Rectal smooth muscle tissue (tissue), 1 donor: ENCODE results near the gene CCDC152.

Experiments
- H3K27ac ChIP-seq: one replicate; pipeline ENCODE4 v1.7.0; 2013; ENCODE audit warnings: low read depth, low read length, inconsistent platforms
- H3K27me3 ChIP-seq: one replicate; pipeline ENCODE4 v1.7.0; 2013; ENCODE audit warnings: low read length; ENCODE audit not compliant: control insufficient read depth, insufficient read depth
- H3K36me3 ChIP-seq: one replicate; pipeline ENCODE4 v1.7.0; 2013; ENCODE audit warnings: low read length; ENCODE audit not compliant: control insufficient read depth, insufficient read depth
- H3K4me1 ChIP-seq: one replicate; pipeline ENCODE4 v1.7.0; 2013; ENCODE audit warnings: low read length; ENCODE audit not compliant: control insufficient read depth, insufficient read depth
- H3K4me3 ChIP-seq: one replicate; pipeline ENCODE4 v1.7.0; 2013; ENCODE audit warnings: low read length
- H3K9ac ChIP-seq: one replicate; pipeline ENCODE4 v1.7.0; 2013; ENCODE audit warnings: low read length

CCDC152 gene

GRCh38 chr5:42848545-42848944, 91.9 kb downstream of the CCDC152 start:
- no peak overlapping the region for H3K4me3 ChIP-seq
- no peak overlapping the region for H3K27ac ChIP-seq
- H3K36me3 ChIP-seq, result no peaks in the 10 kb centered on the region
- H3K27me3 ChIP-seq, result no peaks in the 10 kb centered on the region
- no peak overlapping the region for H3K9ac ChIP-seq
- H3K4me1 ChIP-seq, result no peaks in the 10 kb centered on the region

DNA sequence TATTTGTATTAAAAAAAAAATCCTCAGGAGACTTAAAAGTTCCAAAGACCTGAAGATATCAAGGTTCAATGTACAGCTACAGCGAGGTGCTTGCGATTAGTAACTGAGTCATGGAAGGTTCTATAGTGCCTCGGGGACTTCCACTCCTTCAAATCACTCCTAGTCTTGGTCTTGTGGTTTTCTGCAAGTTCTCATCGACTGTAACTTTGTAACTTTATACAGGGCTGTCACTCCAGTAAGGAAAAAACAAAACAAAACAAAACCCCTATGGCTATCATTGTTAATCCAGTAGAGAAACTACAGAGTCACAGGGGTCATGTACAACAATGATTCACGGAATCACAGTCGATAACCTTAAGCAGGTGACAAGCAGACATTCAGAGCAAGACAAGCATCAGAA, 94.9 kb downstream of the CCDC152 start:
- H3K9ac ChIP-seq, result no peak overlapping the region
- H3K27me3 ChIP-seq, result no peaks in the 10 kb centered on the region
- H3K4me1 ChIP-seq, result no peaks in the 10 kb centered on the region
- H3K27ac ChIP-seq, result no peak overlapping the region
- H3K36me3 ChIP-seq, result no peaks in the 10 kb centered on the region
- H3K4me3 ChIP-seq, result no peak overlapping the region
